ENCODE data around the gene KIAA0753. TPM values are rescaled to one million over a fixed set of nuclear protein-coding genes. Genes with fewer than 3 reads are reported as not detected.

The KIAA0753 gene
- total RNA-seq, 1 experiment from 2014 or later: 25.9 TPM

- Mint-ChIP-seq H3K27me3 (ENCODE audit: unreplicated experiment) (peaks cover 31% of the 10 kb centered on the region), H3K4me1 (ENCODE audit: low read depth, unreplicated experiment) (peaks cover 8% of the 10 kb centered on the region), H3K4me3 (ENCODE audit: low read depth, unreplicated experiment) (no peak overlapping the region), H3K36me3 (ENCODE audit: insufficient read depth, unreplicated experiment) (no peaks in the 10 kb centered on the region), H3K27ac (ENCODE audit: unreplicated experiment) (no peak overlapping the region), H3K9me3 (ENCODE audit: low read depth, unreplicated experiment) (peaks cover 2% of the 10 kb centered on the region)
- no peak for DNase-seq
- TF ChIP-seq CTCF (IDR thresholded peaks at IDR 0.05; ENCODE audit: unreplicated experiment): no peak
- CTCF ChIA-PET: no interaction called here
- no TSS peak for BruUV-seq (replicated peaks)
- intact Hi-C loops (cut with micrococcal nuclease; ENCODE audit: unreplicated experiment): no loop called here
Observed at GRCh38 chr17:6684460-6684783, 43.9 kb upstream of the KIAA0753 start.

GRCh38 chr17:6683730-6684459, 43.4 kb upstream of the KIAA0753 start:
- BruUV-seq (replicated peaks): no TSS peak
- Mint-ChIP-seq H3K4me3 (ENCODE audit: low read depth, unreplicated experiment) (no peak overlapping the region), H3K27ac (ENCODE audit: unreplicated experiment) (no peak overlapping the region), H3K4me1 (ENCODE audit: low read depth, unreplicated experiment) (peaks cover 8% of the 10 kb centered on the region), H3K27me3 (ENCODE audit: unreplicated experiment) (peaks cover 34% of the 10 kb centered on the region), H3K9me3 (ENCODE audit: low read depth, unreplicated experiment) (peaks cover 2% of the 10 kb centered on the region), H3K36me3 (ENCODE audit: insufficient read depth, unreplicated experiment) (no peaks in the 10 kb centered on the region)
- TF ChIP-seq CTCF (IDR thresholded peaks at IDR 0.05; ENCODE audit: unreplicated experiment): no peak
- intact Hi-C loops (cut with micrococcal nuclease; ENCODE audit: unreplicated experiment): no loop called here
- CTCF ChIA-PET: interaction anchor here (1.2 kb wide), 1 partner anchor 14 kb away, joined by 3 read pairs; no protein-coding TSS in a partner anchor
- DNase-seq: no peak

- H3K27me3 Mint-ChIP-seq (ENCODE audit: unreplicated experiment): peaks cover 41% of the 10 kb centered on the region
- CTCF ChIA-PET: interaction anchor here (1.2 kb wide), 1 partner anchor 14 kb away, joined by 3 read pairs; no protein-coding TSS in a partner anchor
Observed at GRCh38 chr17:6683081-6683684, 42.7 kb upstream of the KIAA0753 start.

GRCh38 chr17:6682339-6682738, 41.8 kb upstream of the KIAA0753 start:
- Mint-ChIP-seq H3K9me3 (ENCODE audit: low read depth, unreplicated experiment) (peaks cover 2% of the 10 kb centered on the region), H3K4me1 (ENCODE audit: low read depth, unreplicated experiment) (peaks cover 13% of the 10 kb centered on the region), H3K27ac (ENCODE audit: unreplicated experiment) (no peak overlapping the region), H3K27me3 (ENCODE audit: unreplicated experiment) (peaks cover 41% of the 10 kb centered on the region), H3K4me3 (ENCODE audit: low read depth, unreplicated experiment) (no peak overlapping the region), H3K36me3 (ENCODE audit: insufficient read depth, unreplicated experiment) (no peaks in the 10 kb centered on the region)
- BruUV-seq (replicated peaks): no TSS peak
- DNase-seq: no peak
- TF ChIP-seq CTCF (IDR thresholded peaks at IDR 0.05; ENCODE audit: unreplicated experiment): no peak
- intact Hi-C loops (cut with micrococcal nuclease; ENCODE audit: unreplicated experiment): no loop called here
- CTCF ChIA-PET: no interaction called here

More at GRCh38 chr17:6683081-6683684, 42.7 kb upstream of the KIAA0753 start:
- no peak for DNase-seq
- no peak overlapping the region for H3K27ac Mint-ChIP-seq (ENCODE audit: unreplicated experiment)
- no TSS peak for BruUV-seq (replicated peaks)
- H3K9me3 Mint-ChIP-seq (ENCODE audit: low read depth, unreplicated experiment): peaks cover 2% of the 10 kb centered on the region
- H3K4me1 Mint-ChIP-seq (ENCODE audit: low read depth, unreplicated experiment): peaks cover 13% of the 10 kb centered on the region
- TF ChIP-seq CTCF (IDR thresholded peaks at IDR 0.05; ENCODE audit: unreplicated experiment): no peak
- no peaks in the 10 kb centered on the region for H3K36me3 Mint-ChIP-seq (ENCODE audit: insufficient read depth, unreplicated experiment)
- intact Hi-C loops (cut with micrococcal nuclease; ENCODE audit: unreplicated experiment): no loop called here
- no peak overlapping the region for H3K4me3 Mint-ChIP-seq (ENCODE audit: low read depth, unreplicated experiment)

Data from Calu3 (cell line).